Measurements from ENCODE around the gene CRTC3. TPM values are rescaled to one million over a fixed set of nuclear protein-coding genes. Genes with fewer than 3 reads are reported as not detected.
"Not testable (repeated sequence)": the region's sequence is repeated elsewhere in the genome, so short reads cannot be mapped to it uniquely, and the experiment has no call there.

The CRTC3 gene
- total RNA-seq, 4 donors from 2014 or later: 46.4 to 66.8 (median 59.8) TPM

DNA sequence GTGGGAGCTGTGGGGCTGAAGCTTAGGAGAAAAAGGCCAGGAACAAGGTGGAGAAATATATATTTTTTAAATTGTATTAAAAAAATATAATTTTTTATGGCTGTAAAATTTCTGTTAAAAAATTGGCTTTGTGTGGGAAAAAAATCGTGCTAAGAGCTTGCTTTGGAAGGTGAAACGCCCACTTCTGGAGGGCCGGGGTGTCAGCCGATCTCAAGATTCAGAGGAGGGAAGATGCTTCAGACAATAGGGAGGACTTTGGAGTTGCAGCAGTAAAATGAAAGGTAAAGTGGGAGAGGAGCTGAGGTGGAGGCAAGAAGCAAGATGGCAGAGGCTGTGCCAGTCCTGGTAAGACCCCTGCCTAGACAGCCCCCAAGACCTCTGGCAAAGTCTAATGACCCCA is 141.5 kb downstream of the CRTC3 start:
- no peak overlapping the region for H3K4me3 ChIP-seq
- H3K4me1 ChIP-seq: peaks cover 0 to 2% (median 0%) of the 10 kb centered on the region in 4 donors
- H3K9me3 ChIP-seq: no peaks in the 10 kb centered on the region
- TF ChIP-seq, protein P1, sequence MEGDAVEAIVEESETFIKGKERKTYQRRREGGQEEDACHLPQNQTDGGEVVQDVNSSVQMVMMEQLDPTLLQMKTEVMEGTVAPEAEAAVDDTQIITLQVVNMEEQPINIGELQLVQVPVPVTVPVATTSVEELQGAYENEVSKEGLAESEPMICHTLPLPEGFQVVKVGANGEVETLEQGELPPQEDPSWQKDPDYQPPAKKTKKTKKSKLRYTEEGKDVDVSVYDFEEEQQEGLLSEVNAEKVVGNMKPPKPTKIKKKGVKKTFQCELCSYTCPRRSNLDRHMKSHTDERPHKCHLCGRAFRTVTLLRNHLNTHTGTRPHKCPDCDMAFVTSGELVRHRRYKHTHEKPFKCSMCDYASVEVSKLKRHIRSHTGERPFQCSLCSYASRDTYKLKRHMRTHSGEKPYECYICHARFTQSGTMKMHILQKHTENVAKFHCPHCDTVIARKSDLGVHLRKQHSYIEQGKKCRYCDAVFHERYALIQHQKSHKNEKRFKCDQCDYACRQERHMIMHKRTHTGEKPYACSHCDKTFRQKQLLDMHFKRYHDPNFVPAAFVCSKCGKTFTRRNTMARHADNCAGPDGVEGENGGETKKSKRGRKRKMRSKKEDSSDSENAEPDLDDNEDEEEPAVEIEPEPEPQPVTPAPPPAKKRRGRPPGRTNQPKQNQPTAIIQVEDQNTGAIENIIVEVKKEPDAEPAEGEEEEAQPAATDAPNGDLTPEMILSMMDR (IDR thresholded peaks at IDR 0.05): no peak
- TF ChIP-seq POLR2A (IDR thresholded peaks at IDR 0.05; ENCODE audit: low read depth): no peak
- TF ChIP-seq EP300 (IDR thresholded peaks at IDR 0.05): no peak
- TF ChIP-seq POLR2AphosphoS5 (IDR thresholded peaks at IDR 0.05): no peak
- 89% methylated on average over 4 of the region's 4 CpGs for WGBS
- H3K27ac ChIP-seq (replicated peaks in 1 of 4): no peak overlapping the region
- no peaks in the 10 kb centered on the region for H3K36me3 ChIP-seq
- intact Hi-C loops (cut with DNase I): no loop called here
- no peaks in the 10 kb centered on the region for H3K27me3 ChIP-seq
- no peak for DNase-seq (ENCODE audit: extremely low spot score)

DNA sequence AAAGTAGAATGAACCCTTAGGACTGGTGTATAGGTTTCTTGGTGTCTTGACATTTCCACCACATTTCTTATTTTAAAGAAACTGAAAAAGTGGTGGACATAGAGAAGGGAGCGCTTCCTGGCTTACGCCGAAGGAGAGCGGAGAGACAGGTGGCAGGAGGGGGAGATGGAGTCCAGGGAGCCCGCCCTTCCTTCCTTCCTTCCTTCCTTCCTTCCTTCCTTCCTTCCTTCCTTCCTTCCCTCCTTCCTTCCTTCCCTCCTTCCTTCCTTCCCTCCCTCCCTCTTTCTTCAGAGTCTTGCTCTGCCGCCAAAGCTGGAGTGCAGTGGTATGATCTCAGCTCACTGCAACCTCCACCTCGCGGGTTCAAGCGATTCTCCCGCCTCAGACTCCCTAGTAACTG is 143.6 kb downstream of the CRTC3 start:
- H3K27me3 ChIP-seq; intact Hi-C loops (cut with DNase I); H3K4me3 ChIP-seq; DNase-seq (ENCODE audit: extremely low spot score); H3K4me1 ChIP-seq; H3K27ac ChIP-seq (replicated peaks in 1 of 4); H3K9me3 ChIP-seq; H3K36me3 ChIP-seq: not testable (repeated sequence)
- WGBS: 86% methylated on average over 10 of the region's 10 CpGs

DNA sequence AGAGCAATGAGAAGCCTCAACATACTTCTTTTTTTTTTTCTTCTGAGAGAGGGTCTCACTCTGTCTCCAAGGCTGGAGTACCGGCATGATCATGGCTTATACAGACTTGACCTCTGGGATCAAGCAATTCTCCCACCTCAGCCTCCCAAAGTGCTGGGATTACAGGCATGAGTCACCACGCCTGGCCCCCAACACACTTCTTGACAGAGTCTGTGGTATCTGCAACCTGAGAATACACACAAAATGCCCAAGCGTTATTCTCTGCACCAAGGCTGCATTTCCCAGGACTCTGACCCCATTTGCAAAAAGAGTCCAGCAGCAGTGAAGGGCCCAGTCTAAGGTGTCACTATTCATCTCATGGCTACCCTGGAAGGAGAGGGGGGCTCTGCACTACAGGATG is 144.8 kb downstream of the CRTC3 start:
- intact Hi-C loops (cut with DNase I): no loop called here
- Histone ChIP-seq H3K9me3 (no peaks in the 10 kb centered on the region), H3K27me3 (no peaks in the 10 kb centered on the region), H3K4me3 (no peak overlapping the region), H3K36me3 (no peaks in the 10 kb centered on the region), H3K27ac (replicated peaks in 1 of 4) (no peak overlapping the region), H3K4me1 (no peaks in the 10 kb centered on the region)
- DNase-seq (ENCODE audit: extremely low spot score): no peak
- no peak for TF ChIP-seq EP300 (IDR thresholded peaks at IDR 0.05)
- no peak for TF ChIP-seq POLR2A (IDR thresholded peaks at IDR 0.05; ENCODE audit: low read depth)
- TF ChIP-seq, protein P1 (IDR thresholded peaks at IDR 0.05): no peak
- no peak for TF ChIP-seq POLR2AphosphoS5 (IDR thresholded peaks at IDR 0.05)
- WGBS: 86% methylated on average over 3 of the region's 3 CpGs

DNA sequence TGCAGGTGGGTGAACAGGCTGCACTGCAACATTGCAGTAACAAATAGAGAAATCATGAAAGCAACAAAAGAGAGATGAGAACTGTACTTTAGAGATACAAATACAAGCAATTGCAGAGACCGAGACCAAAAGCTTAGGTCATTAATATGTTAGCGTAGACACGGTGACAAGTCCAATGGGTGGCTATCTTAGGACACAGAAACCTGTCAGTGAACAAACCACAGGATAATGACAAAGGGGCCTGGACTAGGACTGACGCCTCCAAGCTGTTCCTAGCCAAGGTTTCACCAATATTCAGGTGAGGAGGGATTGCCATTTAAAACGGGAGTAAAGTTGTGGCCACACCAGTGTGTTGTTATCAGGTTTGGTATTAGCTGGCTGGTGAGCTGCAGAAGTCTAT is 145.7 kb downstream of the CRTC3 start:
- Histone ChIP-seq H3K4me1 (peaks cover 4 to 8% (median 6%) of the 10 kb centered on the region in 4 donors), H3K4me3 (no peak overlapping the region), H3K9me3 (no peaks in the 10 kb centered on the region), H3K27me3 (no peaks in the 10 kb centered on the region), H3K36me3 (no peaks in the 10 kb centered on the region), H3K27ac (replicated peaks in 1 of 4) (no peak overlapping the region)
- no peak for DNase-seq (ENCODE audit: extremely low spot score)
- 73% methylated on average over 5 of the region's 5 CpGs for WGBS
- no peak for TF ChIP-seq EP300 (IDR thresholded peaks at IDR 0.05)
- TF ChIP-seq POLR2AphosphoS5 (IDR thresholded peaks at IDR 0.05): no peak
- TF ChIP-seq, protein P1 (IDR thresholded peaks at IDR 0.05): no peak
- TF ChIP-seq POLR2A (IDR thresholded peaks at IDR 0.05; ENCODE audit: low read depth): no peak
- intact Hi-C loops (cut with DNase I): no loop called here

DNA sequence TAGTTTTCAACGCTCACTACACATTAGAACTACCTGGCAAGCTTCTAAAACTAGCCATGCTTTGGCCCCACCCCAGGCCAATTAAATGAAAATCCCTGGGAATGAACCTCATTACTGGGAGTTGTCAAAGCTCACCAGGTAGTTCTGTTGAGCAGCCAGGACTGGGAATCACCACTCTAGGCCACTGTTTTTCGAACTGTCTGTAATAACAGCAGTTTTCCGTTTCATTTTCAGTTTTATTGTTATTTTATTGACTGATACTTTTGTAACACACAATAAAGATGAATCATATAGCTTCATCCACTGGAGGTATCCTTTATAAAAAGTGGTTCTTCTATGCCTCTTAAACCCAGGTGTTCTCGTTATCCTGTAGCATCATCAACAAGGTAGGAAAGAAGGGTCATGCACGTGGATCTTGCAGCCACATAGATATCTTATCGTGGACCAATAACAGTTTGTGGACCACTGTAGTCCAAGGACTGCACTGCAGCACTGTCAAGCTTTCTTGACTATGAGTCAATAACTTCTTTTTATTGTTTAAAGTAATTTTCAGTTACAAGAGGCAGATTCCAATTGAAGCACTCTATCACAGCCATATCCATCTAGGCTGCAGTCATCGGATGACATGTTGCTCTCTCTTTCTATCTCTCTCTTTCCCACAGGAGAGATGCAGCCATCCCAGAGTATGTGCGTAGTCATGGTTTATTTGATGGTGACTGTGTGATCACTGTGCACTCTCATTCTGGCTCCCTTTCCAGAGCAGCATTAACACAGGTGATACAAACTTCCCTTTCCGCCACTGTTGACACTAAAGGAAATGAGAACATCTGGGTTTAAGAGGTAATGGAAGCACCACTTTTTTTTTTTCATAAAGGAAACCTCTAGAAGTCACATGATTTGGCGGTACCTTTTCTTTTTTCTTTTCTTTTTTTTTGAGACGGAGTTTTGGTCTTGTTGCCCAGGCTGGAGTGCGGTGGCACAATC is 148.4 kb downstream of the CRTC3 start:
- WGBS: 91% methylated on average over 12 of the region's 12 CpGs
- H3K27me3 ChIP-seq: no peaks in the 10 kb centered on the region

More for the DNA sequence above, 148.4 kb downstream of the CRTC3 start:
- no peak overlapping the region for H3K4me3 ChIP-seq
- TF ChIP-seq POLR2AphosphoS5 (IDR thresholded peaks at IDR 0.05): no peak
- no peak overlapping the region for H3K27ac ChIP-seq (replicated peaks in 1 of 4)
- DNase-seq (ENCODE audit: extremely low spot score): no peak
- intact Hi-C loops (cut with DNase I): no loop called here
- H3K36me3 ChIP-seq: no peaks in the 10 kb centered on the region
- H3K9me3 ChIP-seq: no peaks in the 10 kb centered on the region
- peaks cover 9 to 16% (median 14%) of the 10 kb centered on the region in 4 donors for H3K4me1 ChIP-seq

All from esophagus muscularis mucosa (tissue), 4 donors.